Esophagus squamous epithelium (tissue), 4 donors: ENCODE results near the gene PRUNE2.

Experiments
- POLR2A ChIP-seq, 4 donors: fragments of 450-650 bp; IDR thresholded peaks; one replicate each; pipeline ENCODE4 v1.6.1; 2017; ENCODE audit warnings: antibody characterized with exemption in 4 of 4, mild to moderate bottlenecking in 4 of 4, moderate library complexity in 3 of 4
- TF ChIP-seq, protein P1 (sequence below), 6 experiments: fragments of 450-650 bp in 4 of 6; fragments of 200-600 bp in 2 of 6; sonication (generic) in 2 of 6; IDR thresholded peaks; one replicate each; pipeline ENCODE4 v1.5.1; 2016 to 2019; ENCODE audit warnings: antibody characterized with exemption in 6 of 6, mild to moderate bottlenecking in 4 of 6, moderate library complexity in 4 of 6

DNA sequence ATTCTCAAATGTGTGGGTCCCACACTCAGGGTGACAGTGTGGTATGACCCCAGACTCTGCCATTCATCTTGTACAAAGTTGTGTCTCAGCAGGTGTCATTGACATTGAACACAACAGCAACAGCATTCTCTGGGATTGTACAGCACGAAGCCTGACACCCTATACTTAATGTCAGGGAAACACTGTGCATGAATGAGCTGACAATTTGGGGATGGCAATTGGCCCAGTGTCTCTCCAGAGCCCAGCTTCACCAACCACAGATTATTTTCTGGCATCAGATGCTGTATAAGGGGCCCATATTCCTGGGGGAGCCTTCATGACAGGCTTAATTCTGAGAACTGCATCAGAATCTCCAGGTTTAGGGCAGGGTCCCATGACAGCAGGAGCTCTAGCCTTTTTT, 303.7 kb downstream of the PRUNE2 start:
- TF ChIP-seq, protein P1, sequence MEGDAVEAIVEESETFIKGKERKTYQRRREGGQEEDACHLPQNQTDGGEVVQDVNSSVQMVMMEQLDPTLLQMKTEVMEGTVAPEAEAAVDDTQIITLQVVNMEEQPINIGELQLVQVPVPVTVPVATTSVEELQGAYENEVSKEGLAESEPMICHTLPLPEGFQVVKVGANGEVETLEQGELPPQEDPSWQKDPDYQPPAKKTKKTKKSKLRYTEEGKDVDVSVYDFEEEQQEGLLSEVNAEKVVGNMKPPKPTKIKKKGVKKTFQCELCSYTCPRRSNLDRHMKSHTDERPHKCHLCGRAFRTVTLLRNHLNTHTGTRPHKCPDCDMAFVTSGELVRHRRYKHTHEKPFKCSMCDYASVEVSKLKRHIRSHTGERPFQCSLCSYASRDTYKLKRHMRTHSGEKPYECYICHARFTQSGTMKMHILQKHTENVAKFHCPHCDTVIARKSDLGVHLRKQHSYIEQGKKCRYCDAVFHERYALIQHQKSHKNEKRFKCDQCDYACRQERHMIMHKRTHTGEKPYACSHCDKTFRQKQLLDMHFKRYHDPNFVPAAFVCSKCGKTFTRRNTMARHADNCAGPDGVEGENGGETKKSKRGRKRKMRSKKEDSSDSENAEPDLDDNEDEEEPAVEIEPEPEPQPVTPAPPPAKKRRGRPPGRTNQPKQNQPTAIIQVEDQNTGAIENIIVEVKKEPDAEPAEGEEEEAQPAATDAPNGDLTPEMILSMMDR (IDR thresholded peaks at IDR 0.05): no peak
- TF ChIP-seq POLR2A (IDR thresholded peaks at IDR 0.05): no peak
